Fibroblast of pulmonary artery (primary cell): ENCODE results near the gene APBB2.
"Not testable (repeated sequence)": the region's sequence is repeated elsewhere in the genome, so short reads cannot be mapped to it uniquely, and the experiment has no call there.

ENCODE experiments used
- DNase-seq: peaks from one replicate; pipeline ENCODE4 v3.0.0-alpha.2; 2010; ENCODE audit warnings: low read depth
- H3K4me3 ChIP-seq: replicated peaks from 2 replicates; pipeline ENCODE4 v1.5.1; 2011; ENCODE audit warnings: low read depth, mild to moderate bottlenecking, control low read depth, low read length, moderate library complexity
- TF ChIP-seq, protein P1 (sequence below): IDR thresholded peaks from 2 replicates; pipeline ENCODE4 v1.5.1; 2011; ENCODE audit warnings: mild to moderate bottlenecking, control low read depth, low read length, inconsistent platforms; ENCODE audit errors: missing control alignments

The APBB2 gene

GRCh38 chr4:40924793-40925117 is 289.6 kb downstream of the APBB2 start:
- DNase-seq: no peak
- H3K4me3 ChIP-seq: no peak overlapping the region
- TF ChIP-seq, protein P1, sequence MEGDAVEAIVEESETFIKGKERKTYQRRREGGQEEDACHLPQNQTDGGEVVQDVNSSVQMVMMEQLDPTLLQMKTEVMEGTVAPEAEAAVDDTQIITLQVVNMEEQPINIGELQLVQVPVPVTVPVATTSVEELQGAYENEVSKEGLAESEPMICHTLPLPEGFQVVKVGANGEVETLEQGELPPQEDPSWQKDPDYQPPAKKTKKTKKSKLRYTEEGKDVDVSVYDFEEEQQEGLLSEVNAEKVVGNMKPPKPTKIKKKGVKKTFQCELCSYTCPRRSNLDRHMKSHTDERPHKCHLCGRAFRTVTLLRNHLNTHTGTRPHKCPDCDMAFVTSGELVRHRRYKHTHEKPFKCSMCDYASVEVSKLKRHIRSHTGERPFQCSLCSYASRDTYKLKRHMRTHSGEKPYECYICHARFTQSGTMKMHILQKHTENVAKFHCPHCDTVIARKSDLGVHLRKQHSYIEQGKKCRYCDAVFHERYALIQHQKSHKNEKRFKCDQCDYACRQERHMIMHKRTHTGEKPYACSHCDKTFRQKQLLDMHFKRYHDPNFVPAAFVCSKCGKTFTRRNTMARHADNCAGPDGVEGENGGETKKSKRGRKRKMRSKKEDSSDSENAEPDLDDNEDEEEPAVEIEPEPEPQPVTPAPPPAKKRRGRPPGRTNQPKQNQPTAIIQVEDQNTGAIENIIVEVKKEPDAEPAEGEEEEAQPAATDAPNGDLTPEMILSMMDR: no peak

DNA sequence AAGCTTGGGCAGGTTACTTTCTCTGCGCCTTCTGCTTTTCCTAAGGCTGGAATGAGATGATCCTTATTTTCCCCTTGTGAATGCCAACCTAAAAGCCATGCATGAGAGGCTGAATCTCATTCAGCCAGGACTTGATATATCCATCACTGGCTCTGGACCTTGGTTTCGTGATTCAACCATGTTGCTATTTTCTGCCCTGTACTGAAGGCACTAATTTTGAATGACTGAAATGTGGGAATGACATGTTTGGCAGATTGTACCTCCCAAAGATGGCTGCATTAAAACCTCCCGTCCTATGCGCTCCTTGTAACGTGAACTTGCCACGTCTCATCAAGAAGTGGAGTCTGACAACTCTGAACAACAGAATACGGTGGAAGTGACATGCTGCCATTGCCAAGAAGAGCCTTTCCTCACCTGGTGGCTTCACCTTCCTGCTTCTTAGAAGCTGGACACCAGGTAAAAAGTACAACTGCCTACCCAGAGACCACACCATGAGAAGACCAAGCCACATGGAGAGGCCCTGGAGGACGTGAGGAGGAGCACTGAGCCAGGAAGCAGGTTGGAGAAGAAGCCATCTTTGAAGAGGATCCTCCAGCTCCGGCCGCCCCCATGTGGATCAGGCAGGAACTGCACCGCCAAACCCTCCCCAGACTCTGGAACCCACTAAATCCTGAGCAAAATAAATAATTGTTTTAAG is 290.1 kb downstream of the APBB2 start:
- TF ChIP-seq, protein P1: peak; percentile 96
- H3K4me3 ChIP-seq: no peak overlapping the region
- peak; percentile 67 for DNase-seq

- no peak for DNase-seq
- H3K4me3 ChIP-seq: no peak overlapping the region
- TF ChIP-seq, protein P1: no peak
Observed at GRCh38 chr4:40923316-40924095, 290.8 kb downstream of the APBB2 start.

DNA sequence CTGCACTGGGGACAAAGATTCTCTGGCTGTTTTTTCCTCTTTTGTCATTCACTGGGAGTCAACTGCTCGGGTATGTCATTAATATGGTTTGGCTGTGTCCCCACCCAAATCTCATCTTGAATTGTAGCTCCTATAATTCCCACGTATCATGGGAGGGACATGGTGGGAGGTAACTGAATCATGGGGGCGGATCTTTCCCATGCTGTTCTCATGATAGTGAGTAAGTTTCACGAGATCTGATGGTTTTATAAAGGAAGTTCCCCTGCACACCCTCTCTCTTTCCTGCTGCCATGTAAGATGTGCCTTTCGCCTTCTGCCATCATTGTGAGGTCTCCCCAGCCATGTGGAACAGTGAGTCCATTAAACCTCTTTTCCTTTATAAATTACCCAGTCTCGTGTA is 294.4 kb downstream of the APBB2 start:
- DNase-seq, H3K4me3 ChIP-seq: not testable (repeated sequence)

- peak; percentile 93 for DNase-seq
- H3K4me3 ChIP-seq: no peak overlapping the region
- TF ChIP-seq, protein P1: no peak
Observed at GRCh38 chr4:40918330-40918729, 296.0 kb downstream of the APBB2 start.

GRCh38 chr4:40916880-40917279 is 297.5 kb downstream of the APBB2 start:
- TF ChIP-seq, protein P1: peak; percentile 35
- DNase-seq: peak; percentile 23
- no peak overlapping the region for H3K4me3 ChIP-seq

DNA sequence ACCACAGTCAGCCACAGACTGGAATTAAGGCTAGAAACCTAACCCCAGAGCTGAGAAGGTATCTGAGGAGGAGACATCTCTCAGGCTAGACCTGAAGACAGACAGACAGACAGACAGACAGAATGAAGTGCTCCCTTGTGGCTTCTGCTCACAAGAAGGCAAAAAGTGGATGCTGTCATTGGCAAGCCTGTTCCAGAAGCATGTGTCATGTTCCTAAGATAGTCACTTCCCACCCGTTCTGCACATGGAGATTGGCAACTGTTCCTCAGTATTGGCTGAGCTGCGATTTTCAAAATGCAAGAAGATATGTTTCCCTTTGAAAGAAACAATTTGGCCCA is 298.2 kb downstream of the APBB2 start:
- peak; percentile 58 for DNase-seq
- TF ChIP-seq, protein P1: no peak
- H3K4me3 ChIP-seq: no peak overlapping the region
